Measurements from ENCODE around the gene DYNLRB2. TPM values are rescaled to one million over a fixed set of nuclear protein-coding genes. Genes with fewer than 3 reads are reported as not detected.

DYNLRB2 gene
- total and polyA plus RNA-seq, 10 of the 15 experiments (the other 5 are each of a cell fraction or from before 2014, with no cell fraction given): 0.21 to 1.2 (median 0.40) TPM; not detected in 5

- TF ChIP-seq PML (IDR thresholded peaks at IDR 0.05; ENCODE audit: low read length): no peak
- TF ChIP-seq CBX3 (IDR thresholded peaks at IDR 0.05; ENCODE audit: borderline replicate concordance, low read depth): no peak
- TF ChIP-seq MTA3 (IDR thresholded peaks at IDR 0.05; ENCODE audit: borderline replicate concordance, low read length): no peak
- no peak for TF ChIP-seq WRNIP1 (IDR thresholded peaks at IDR 0.05; ENCODE audit: borderline replicate concordance, low read depth, low read length)
These were observed 22.9 kb upstream of the DYNLRB2 start (continued) for GRCh38 chr16:80517846-80518245.

GRCh38 chr16:80518436-80518835 is 22.4 kb upstream of the DYNLRB2 start:
- in situ Hi-C loops (cut with MboI) (no loop called here), intact Hi-C loops (cut with micrococcal nuclease; ENCODE audit: unreplicated experiment) (no loop called here)
- Histone ChIP-seq H3K36me3 (ENCODE audit: control insufficient read depth in 2 of 2, insufficient read depth in 2 of 2, low read length in 1 of 2) (no peaks in the 10 kb centered on the region), H3K9ac (ENCODE audit: control insufficient read depth, insufficient read depth, low read length) (no peak overlapping the region), H3K27ac (ENCODE audit: control insufficient read depth, insufficient read depth) (no peak overlapping the region), H2AFZ (ENCODE audit: control insufficient read depth, low read depth, low read length) (no peak overlapping the region), H3K27me3 (replicated peaks in 1 of 2; ENCODE audit: control insufficient read depth in 2 of 2, insufficient read depth in 2 of 2, low read length in 1 of 2) (no peaks in the 10 kb centered on the region), H4K20me1 (ENCODE audit: control insufficient read depth, insufficient read depth) (no peaks in the 10 kb centered on the region), H3K4me1 (ENCODE audit: control insufficient read depth, insufficient read depth, low read length) (no peaks in the 10 kb centered on the region), H3K79me2 (ENCODE audit: control insufficient read depth, insufficient read depth, low read length) (no peaks in the 10 kb centered on the region), H3K4me3 (no peak overlapping the region), H3K4me2 (ENCODE audit: control insufficient read depth, insufficient read depth) (no peak overlapping the region), H3K9me3 (replicated peaks; ENCODE audit: control insufficient read depth, insufficient read depth, low read length) (no peaks in the 10 kb centered on the region)
- ChIA-PET CTCF (interaction anchor here (0.6 to 3.1 kb wide), 2 partner anchors 8 to 436 kb away, joined by 3 to 18 read pairs; no protein-coding TSS in a partner anchor), RAD21 (ENCODE audit: unreplicated experiment) (no interaction called here), POLR2A (no interaction called here), SMC1A (ENCODE audit: uncharacterized antibody, unreplicated experiment) (no interaction called here)
- DNase-seq (ENCODE audit: low read depth, low spot score) (no peak), ATAC-seq (no peak), FAIRE-seq (peak; percentile 7)
- WGBS (ENCODE audit: insufficient coverage, insufficient replicate concordance, low lambda C conversion rate, missing lambda C conversion rate): under 1% methylated on average over 7 of the region's 7 CpGs
- BruUV-seq (replicated peaks): no TSS peak
- TF ChIP-seq RUNX3 (IDR thresholded peaks at IDR 0.05; ENCODE audit: low read length) (no peak), HDGF (IDR thresholded peaks at IDR 0.05) (no peak), SMARCA5 (IDR thresholded peaks at IDR 0.05) (no peak), RBBP5 (conservative IDR thresholded peaks at IDR 0.05) (no peak), ETV6 (conservative IDR thresholded peaks at IDR 0.05 in 1 of 2, IDR thresholded peaks at IDR 0.05 in 1 of 2; ENCODE audit: borderline replicate concordance in 1 of 2, low read depth in 1 of 2) (no peak), HCFC1 (IDR thresholded peaks at IDR 0.05; ENCODE audit: low read length) (no peak), CBFB (IDR thresholded peaks at IDR 0.05; ENCODE audit: low read depth) (no peak), ZSCAN29 (IDR thresholded peaks at IDR 0.05) (no peak), POU2F2 (IDR thresholded peaks at IDR 0.05; ENCODE audit: borderline replicate concordance, low read depth, low read length) (no peak), ATF2 (IDR thresholded peaks at IDR 0.05; ENCODE audit: low read length) (no peak), SUPT20H (IDR thresholded peaks at IDR 0.05; ENCODE audit: borderline replicate concordance, control insufficient read depth, low read depth, low read length) (no peak), BCL3 (IDR thresholded peaks at IDR 0.05; ENCODE audit: borderline replicate concordance, insufficient read depth, low read depth, low read length, poor library complexity, severe bottlenecking) (no peak), SIX5 (IDR thresholded peaks at IDR 0.05; ENCODE audit: low read depth, low read length, severe bottlenecking) (no peak), ZBTB40 (IDR thresholded peaks at IDR 0.05; ENCODE audit: borderline replicate concordance) (no peak), KAT2A (conservative IDR thresholded peaks at IDR 0.05; ENCODE audit: control insufficient read depth, low read depth, low read length) (no peak)
